Peyer's patch (tissue), 4 donors: ENCODE data around the gene PIGU.

Experiments
- POLR2A ChIP-seq, 2 donors: fragments of 450-650 bp; IDR thresholded peaks; one replicate each; pipeline ENCODE4 v1.5.1; 2017; ENCODE audit warnings: antibody characterized with exemption in 2 of 2, mild to moderate bottlenecking in 2 of 2, moderate library complexity in 2 of 2
- TF ChIP-seq, protein P1 (sequence below), 6 experiments: fragments of 450-650 bp in 4 of 6; fragments of 200-600 bp in 2 of 6; sonication (generic) in 1 of 6; IDR thresholded peaks; one replicate each; pipeline ENCODE4 v1.5.1; 2017 to 2019; ENCODE audit warnings: antibody characterized with exemption in 6 of 6, mild to moderate bottlenecking in 3 of 6, moderate library complexity in 1 of 6

DNA sequence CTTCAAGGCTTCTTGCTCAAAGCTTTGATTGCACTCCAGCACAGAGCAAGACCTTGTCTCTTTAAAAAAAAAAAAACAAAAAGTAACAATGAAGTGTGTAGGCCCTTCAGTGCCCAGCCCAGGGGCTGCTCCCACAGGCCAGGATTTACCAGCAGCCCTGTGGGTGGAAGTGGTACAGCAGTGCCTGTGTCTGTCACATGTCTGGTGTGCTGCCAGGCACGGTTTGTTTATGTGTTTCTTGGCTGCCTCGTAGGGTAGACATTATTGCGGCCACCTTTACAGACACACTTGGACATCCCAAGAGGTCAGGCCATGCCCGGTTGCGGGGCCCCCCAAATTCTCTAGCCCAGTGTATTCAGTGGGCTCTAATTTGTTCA lies 148.0 kb downstream of the PIGU start:
- TF ChIP-seq, protein P1, sequence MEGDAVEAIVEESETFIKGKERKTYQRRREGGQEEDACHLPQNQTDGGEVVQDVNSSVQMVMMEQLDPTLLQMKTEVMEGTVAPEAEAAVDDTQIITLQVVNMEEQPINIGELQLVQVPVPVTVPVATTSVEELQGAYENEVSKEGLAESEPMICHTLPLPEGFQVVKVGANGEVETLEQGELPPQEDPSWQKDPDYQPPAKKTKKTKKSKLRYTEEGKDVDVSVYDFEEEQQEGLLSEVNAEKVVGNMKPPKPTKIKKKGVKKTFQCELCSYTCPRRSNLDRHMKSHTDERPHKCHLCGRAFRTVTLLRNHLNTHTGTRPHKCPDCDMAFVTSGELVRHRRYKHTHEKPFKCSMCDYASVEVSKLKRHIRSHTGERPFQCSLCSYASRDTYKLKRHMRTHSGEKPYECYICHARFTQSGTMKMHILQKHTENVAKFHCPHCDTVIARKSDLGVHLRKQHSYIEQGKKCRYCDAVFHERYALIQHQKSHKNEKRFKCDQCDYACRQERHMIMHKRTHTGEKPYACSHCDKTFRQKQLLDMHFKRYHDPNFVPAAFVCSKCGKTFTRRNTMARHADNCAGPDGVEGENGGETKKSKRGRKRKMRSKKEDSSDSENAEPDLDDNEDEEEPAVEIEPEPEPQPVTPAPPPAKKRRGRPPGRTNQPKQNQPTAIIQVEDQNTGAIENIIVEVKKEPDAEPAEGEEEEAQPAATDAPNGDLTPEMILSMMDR (IDR thresholded peaks at IDR 0.05) = no peak
- TF ChIP-seq POLR2A (IDR thresholded peaks at IDR 0.05) = no peak
